ENCODE results near the gene BOK.
"Not testable (repeated sequence)": the region's sequence is repeated elsewhere in the genome, so short reads cannot be mapped to it uniquely, and the experiment has no call there.

BOK gene

GRCh38 chr2:241572915-241573651, 14.5 kb downstream of the BOK start:
- DNase-seq (ENCODE audit: low spot score): not testable (repeated sequence)

- no peak for DNase-seq (ENCODE audit: low spot score)
These were observed 15.2 kb downstream of the BOK start for GRCh38 chr2:241573741-241574140.

- no peak for DNase-seq (ENCODE audit: low spot score)
These were observed 16.5 kb downstream of the BOK start for GRCh38 chr2:241574911-241575623.

GRCh38 chr2:241575624-241576292, 17.2 kb downstream of the BOK start:
- no peak for DNase-seq (ENCODE audit: low spot score)

GRCh38 chr2:241576293-241576654, 17.7 kb downstream of the BOK start:
- no peak for DNase-seq (ENCODE audit: low spot score)

- DNase-seq (ENCODE audit: low spot score): no peak
These were observed 19.0 kb downstream of the BOK start for GRCh38 chr2:241577413-241578122.

GRCh38 chr2:241579281-241579680, 20.7 kb downstream of the BOK start:
- no peak for DNase-seq (ENCODE audit: low spot score)

GRCh38 chr2:241582328-241582727, 23.8 kb downstream of the BOK start:
- no peak for DNase-seq (ENCODE audit: low spot score)

- no peak for DNase-seq (ENCODE audit: low spot score)
These were observed 24.3 kb downstream of the BOK start for GRCh38 chr2:241582806-241583205.

- peak; percentile 49 for DNase-seq (ENCODE audit: low spot score)
These were observed 25.9 kb downstream of the BOK start for GRCh38 chr2:241584436-241584835.

- DNase-seq (ENCODE audit: low spot score): no peak
These were observed 28.2 kb downstream of the BOK start for GRCh38 chr2:241586564-241587264.

GRCh38 chr2:241589863-241590262, 31.3 kb downstream of the BOK start:
- DNase-seq (ENCODE audit: low spot score): not testable (repeated sequence)

GRCh38 chr2:241590496-241591455, 32.2 kb downstream of the BOK start:
- not testable (repeated sequence) for DNase-seq (ENCODE audit: low spot score)

- DNase-seq (ENCODE audit: low spot score): no peak
These were observed 33.7 kb downstream of the BOK start for GRCh38 chr2:241592126-241592845.

GRCh38 chr2:241593271-241593670, 34.7 kb downstream of the BOK start:
- no peak for DNase-seq (ENCODE audit: low spot score)

- DNase-seq (ENCODE audit: low spot score): no peak
These were observed 37.1 kb downstream of the BOK start for GRCh38 chr2:241595600-241596140.

- DNase-seq (ENCODE audit: low spot score): no peak
These were observed 39.0 kb downstream of the BOK start for GRCh38 chr2:241597561-241597960.

- no peak for DNase-seq (ENCODE audit: low spot score)
These were observed 39.5 kb downstream of the BOK start for GRCh38 chr2:241598061-241598460.

- DNase-seq (ENCODE audit: low spot score): no peak
These were observed 39.9 kb downstream of the BOK start for GRCh38 chr2:241598487-241598886.

- DNase-seq (ENCODE audit: low spot score): no peak
These were observed 41.1 kb downstream of the BOK start for GRCh38 chr2:241599615-241600014.
